ENCODE results near the gene NMRAL1.

DNA sequence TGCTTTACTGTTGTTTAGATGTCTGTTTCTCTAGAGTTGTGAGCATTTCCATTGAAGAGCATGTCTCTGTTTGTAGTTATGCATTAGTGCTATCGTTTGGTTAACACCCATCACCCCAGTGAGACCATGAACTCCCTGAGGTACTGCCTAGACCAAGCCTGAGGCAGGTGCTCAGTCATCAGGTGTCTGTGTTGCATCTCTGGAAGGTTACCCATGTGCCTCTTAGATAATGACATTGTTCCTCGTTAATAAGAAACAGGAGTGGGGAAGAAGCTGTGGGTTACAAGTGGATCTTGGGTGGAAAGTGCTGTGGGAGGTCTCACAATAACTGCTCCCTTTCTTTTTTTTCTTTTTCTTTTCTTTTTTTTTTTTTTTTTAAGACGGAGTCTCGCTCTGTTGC, 30.4 kb downstream of the NMRAL1 start:
- TF ChIP-seq CTCF (IDR thresholded peaks at IDR 0.05; ENCODE audit: low read depth, low read length), result no peak
- no peak for TF ChIP-seq EZH2phosphoT487 (IDR thresholded peaks at IDR 0.05; ENCODE audit: low read depth)

Data from OCI-LY3 (cell line).